ENCODE measurements around the gene PM20D1.
"Not testable (repeated sequence)": the region's sequence is repeated elsewhere in the genome, so short reads cannot be mapped to it uniquely, and the experiment has no call there.

The PM20D1 gene

GRCh38 chr1:205840146-205840923, 9.6 kb downstream of the PM20D1 start:
- DNase-seq: no peak

DNA sequence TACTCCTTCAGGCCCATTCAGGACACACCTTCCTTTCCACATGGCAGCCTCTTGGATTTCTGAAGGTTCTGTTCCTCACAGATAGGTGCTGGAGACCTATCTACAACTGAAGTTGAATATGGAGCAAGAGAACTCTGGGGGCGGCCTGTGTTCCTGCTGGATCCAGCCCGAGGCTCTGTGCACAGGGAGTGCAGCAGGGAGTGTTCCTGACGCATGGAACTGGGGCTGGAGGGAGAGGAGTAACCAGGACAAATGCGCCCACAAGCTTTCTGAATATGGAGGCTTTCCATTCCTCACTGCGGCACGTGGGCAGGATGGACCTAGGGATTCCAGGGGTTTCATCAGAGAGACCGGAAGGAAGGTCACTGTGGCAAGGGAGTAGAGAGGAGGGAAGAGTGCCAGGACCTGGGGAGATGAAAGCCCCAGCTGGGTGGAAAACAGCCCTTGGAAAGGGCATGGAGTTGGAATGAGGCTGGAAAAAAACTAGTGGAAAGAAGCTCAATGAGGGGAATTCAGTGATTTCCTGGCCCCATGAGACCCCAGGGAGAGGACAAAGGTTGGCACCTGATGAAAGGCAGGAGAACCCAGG, 12.5 kb downstream of the PM20D1 start:
- DNase-seq: no peak

- peak; percentile 24 for DNase-seq
Observed at GRCh38 chr1:205834751-205835150, 15.2 kb downstream of the PM20D1 start.

DNA sequence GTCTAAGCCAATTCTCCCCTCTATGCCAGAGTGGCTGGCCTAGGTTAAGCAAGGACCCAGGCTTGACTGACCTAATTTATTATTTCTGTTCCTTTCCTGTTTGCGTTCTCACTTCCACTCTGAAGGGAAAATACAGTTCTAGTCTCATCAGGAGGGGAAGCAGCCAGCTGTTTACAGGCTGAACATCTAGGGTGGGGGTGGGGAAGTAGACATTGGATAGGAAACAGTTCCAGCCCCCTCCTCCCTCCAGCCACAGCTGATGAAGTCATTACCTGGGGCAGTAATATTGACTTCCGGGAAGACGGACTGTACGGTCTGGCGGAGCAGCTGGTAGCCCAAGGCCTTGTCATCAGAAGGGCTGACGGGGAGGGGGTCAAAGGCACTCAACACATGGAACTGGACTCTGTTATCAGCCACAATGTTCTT, 17.6 kb downstream of the PM20D1 start:
- no peak for DNase-seq

DNA sequence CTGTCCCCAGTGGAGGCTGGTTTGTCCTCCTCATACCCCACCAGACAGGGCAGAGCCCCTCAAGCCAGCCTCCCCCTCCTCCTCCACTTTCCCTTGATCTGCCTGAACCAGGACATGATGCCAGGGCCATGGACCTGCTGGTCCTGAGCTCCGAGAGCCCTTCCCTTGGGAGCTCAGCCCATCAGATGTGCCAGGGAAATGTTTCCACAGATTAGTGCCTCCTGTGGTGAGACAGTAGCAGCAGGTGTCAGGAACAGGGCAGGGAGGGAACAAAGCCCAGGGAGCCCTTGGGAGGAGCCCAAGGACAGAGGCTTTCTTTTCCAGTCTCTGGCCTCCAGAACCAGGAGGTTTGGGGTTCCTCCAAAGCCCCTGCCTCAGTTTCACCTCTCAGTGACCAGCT, 22.3 kb downstream of the PM20D1 start:
- DNase-seq: no peak

DNA sequence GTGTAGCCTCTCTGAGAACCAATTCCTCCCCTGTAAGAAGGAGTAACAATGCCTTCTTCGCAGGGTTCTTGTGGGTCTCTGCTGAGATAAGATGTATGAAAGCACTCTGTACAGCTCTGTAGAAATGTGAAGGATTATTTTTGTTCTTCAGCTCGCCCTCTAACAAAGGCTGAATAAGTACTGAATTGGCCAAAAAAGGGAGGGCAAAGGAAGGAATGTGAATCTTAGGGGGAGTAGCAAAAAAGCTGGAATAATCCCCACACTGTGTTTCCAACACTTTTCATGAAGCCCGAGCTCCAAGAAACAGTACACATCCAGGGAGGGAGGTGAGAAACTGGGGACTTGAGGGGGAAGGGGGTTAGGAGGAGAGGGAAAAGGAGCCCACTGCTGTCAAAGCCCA, 22.9 kb downstream of the PM20D1 start:
- DNase-seq: no peak

DNA sequence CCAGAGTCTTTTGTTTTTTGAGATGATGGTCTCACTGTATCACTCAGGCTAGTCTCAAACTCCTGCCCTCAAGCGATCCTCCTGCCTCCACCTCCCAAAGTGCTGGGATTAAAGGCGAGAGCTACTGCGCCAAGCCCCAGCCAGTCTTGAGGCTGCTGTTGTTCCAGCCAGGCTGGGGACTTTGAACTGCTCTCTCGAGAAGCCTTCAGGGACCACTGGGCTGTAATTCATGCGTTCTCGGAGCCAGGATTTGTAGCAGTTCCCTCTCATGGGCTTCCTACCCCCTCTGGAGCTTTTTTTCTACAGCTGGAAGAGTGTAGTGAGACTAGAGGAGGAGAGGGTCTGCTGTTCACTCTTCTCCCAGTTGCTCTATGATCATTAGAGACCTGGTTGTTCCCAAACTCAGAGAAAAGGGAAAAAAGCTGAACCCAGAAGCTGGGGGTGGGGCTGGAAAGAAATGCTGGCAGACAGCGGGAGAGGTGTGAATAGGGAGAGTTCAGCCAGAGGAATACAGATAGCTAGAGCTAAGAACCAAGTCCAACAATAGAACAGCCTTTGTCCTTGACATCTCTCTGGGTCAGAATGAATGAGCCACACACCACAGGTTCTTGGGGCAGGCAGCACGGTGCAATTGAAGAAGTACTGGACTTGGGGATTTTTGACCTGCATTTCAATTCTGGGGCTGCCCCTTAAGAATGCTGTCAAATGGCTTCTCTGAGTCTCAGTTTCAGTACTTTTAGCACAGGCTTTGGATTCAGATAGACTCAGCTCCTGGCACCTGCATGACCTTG, 23.7 kb downstream of the PM20D1 start:
- no peak for DNase-seq

DNA sequence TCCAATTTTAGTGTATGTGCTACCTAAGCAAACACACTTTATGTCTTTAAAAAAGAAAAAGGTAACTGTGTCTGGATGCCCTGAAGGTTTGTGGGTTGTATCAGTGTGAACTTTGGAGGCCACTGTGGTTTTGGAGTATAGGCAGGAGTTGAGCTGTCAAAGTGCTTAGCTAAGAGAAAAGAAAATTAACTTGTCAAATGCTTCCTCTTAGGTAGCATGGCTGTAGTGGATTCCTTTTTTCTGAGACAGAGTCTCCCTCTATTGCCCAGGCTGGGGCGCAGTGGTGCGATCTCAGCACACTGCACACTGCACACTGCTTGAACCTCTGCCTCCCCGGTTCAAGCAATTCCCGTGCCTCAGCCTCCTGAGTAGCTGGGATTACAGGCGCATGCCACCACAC, 25.8 kb downstream of the PM20D1 start:
- no peak for DNase-seq

DNA sequence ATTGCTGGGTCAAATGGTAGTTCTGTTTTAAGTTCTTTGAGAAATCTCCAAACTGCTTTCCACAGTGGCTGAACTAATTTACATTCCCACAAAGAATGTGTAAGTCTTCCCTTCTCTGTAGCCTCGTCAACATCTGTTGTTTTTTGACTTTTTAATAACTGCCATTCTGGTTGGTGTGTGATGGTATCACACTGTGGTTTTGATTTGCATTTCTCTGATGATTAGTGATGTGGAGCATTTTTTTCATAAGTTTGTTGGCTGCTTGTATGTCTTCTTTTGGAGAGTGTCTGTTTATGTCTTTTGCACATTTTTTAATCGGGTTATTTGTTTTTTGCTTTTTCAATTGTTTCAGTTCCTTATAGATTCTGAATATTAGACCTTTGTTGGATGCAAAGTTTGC, 26.7 kb downstream of the PM20D1 start:
- DNase-seq: not testable (repeated sequence)

- no peak for DNase-seq
Observed at GRCh38 chr1:205822397-205822796, 27.5 kb downstream of the PM20D1 start.

GRCh38 chr1:205817988-205818387, 31.9 kb downstream of the PM20D1 start:
- DNase-seq: no peak

DNA sequence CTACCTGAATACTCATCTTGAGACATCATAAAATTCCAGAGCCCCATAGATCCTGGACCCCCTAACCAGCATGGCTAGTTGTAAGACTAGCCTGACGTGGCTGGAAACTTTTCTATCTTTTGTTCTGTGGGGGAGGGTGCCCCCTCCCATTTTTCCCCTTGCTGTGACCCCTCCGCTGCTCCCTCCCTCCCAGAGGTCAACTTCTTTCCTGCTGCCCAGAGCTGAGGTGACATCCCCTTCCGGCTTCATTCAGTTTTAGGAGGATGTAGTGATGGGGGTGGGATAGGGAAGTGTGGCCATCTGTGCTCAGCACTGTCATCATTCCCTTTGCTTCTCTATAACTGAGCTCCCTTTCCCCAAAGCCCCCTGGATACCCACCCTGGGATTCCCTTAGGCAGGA, 32.6 kb downstream of the PM20D1 start:
- no peak for DNase-seq

GRCh38 chr1:205813755-205814058, 36.2 kb downstream of the PM20D1 start:
- peak; percentile 67 for DNase-seq

DNA sequence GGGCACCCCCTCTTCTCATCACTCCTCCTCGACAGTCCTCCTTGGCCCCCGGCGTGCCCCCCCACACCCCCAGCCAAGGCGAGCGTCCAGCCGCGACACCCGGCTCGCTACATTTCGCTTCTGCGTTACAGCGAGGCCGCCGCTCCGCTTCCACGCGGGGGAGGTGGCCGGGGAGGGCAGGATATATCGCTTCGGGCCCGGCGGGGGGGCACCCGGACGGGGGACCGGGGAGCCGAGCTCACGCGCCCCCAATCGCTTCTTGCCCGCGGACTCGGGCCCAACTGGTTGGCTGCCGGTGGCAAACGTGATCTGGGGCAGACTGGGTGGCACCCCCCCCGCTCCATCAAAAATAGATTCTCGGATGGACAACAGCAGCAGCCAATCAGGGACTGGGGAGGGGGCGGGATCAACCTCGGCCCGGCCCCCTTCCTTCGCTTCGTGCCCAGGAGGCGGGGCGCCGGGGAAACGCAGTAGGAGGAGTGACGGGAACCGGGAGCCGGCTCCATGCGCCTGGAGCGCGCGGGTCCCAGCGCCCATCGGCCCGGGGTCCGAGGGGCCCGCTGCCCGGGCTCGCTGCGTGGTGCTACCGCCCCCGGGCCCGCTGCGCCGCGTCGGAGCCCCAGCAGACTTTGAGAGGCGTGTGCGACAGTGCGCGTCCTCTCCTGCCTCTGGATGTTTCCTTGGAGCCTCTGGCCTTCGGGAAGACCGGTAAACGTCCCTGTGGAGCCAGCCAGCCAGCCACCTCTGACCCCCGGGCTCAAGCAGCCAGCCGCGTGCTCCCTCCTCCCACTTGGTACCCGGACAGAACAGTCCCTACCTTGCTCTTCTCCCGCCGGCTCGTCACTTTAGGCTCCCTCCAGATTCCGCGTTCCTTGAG, 36.8 kb downstream of the PM20D1 start, which contains the start of gene SLC41A1:
TSS of gene SLC41A1 (minus strand) at position 321 of the 877 bp plus-strand sequence. CDS start 2,757 bp downstream, outside the sequence.
- DNase-seq: peak; percentile 92

GRCh38 chr1:205812271-205812877, 37.6 kb downstream of the PM20D1 start:
- peak; percentile 17 for DNase-seq

DNA sequence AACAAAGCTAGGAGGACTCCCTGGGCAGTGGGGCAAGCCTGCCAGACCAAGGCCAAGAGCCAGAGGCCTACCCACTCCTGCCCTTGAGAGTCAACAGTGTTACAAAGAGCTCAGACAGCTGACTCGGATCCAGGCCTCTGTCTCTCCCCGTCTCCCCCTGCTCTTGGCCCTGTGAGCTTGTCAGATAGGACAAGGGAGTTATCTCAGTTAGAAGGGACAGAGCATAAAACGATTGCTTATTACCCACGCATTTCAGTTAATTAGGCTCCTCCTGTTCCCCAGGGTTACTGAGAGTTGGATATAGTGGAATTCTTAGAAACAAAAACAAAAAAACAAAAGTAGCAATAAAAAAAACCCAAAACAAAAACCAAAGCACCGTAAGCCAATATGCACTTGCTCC, 38.3 kb downstream of the PM20D1 start:
- no peak for DNase-seq

GRCh38 chr1:205810448-205811157, 39.3 kb downstream of the PM20D1 start:
- peak; percentile 11 for DNase-seq

GRCh38 chr1:205809942-205810345, 40.0 kb downstream of the PM20D1 start:
- DNase-seq: no peak

DNA sequence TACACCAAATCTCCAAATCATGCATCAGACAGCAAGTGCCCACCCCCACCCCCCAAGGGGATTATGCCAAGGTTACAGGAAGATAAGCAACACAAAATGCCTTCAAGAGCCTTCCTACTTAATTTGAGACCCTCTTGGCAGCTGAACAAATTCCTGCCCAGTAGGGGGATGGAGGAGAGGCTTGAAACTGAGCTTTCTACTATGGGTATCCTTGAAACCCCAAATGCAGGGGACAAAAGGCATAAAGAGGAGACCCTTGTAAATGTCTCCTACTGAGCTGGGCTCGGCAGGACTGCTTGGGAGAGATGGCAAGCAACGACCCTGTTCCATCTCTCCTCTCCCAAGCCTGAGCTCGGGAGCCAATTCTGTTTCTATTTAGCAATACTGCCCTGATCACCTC, 40.5 kb downstream of the PM20D1 start:
- no peak for DNase-seq

DNA sequence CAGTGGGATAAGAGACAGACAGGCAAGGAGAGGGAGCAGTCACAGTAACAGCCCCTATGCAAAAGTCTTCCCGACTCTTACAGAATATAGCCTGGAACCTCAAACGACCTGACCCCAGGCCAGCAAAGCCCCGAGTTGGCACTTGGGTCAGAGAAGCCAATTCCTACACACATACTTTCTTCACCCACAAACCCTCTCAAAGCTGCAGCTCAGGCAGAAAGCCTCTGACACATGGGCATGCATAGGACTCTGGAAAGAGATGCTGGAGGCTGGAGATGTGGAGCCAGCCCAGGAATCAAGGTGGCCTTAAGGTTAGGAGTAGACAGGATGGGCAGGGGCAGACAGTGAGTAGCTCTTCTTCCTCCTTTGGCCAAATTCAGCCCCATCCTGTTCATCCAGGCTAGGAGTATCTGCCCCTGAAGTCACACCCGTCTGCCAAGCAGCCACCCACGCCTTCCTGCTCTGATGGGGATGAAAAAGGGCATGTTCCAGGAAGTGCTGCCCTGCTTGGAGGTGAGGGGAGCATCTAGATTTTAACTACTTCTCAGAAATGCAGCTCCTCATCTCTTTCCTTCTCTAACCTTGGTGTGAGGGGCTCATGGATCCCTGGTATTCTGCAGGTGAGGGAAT, 44.7 kb downstream of the PM20D1 start:
- no peak for DNase-seq

GRCh38 chr1:205804605-205805004, 45.3 kb downstream of the PM20D1 start:
- no peak for DNase-seq

Measured in fibroblast of skin of right quadriceps (primary cell).